H9 (cell line): Measurements from ENCODE around the gene KRT1. TPM values are rescaled to one million over a fixed set of nuclear protein-coding genes. Genes with fewer than 3 reads are reported as not detected.

Experiments used
- DNase-seq: peaks from one replicate; pipeline ENCODE4 v3.0.0-alpha.2; 2017
- H2AFZ ChIP-seq: one replicate; pipeline ENCODE4 v1.6.1; 2013; ENCODE audit warnings: mild to moderate bottlenecking, low read length, control low read depth, moderate library complexity
- H2AK5ac ChIP-seq: 2 replicates; pipeline ENCODE4 v1.6.1; 2013; ENCODE audit warnings: low read length, control low read depth, mixed read lengths; ENCODE audit not compliant: insufficient read length
- H2BK120ac ChIP-seq: one replicate; pipeline ENCODE4 v1.6.1; 2013; ENCODE audit warnings: low read depth, mild to moderate bottlenecking, low read length, control low read depth, inconsistent platforms; ENCODE audit not compliant: poor library complexity, severe bottlenecking
- H2BK12ac ChIP-seq: 2 replicates; pipeline ENCODE4 v1.6.1; 2013; ENCODE audit warnings: low read length, control low read depth, mixed read lengths, low read depth; ENCODE audit not compliant: insufficient read length
- H2BK15ac ChIP-seq: 2 replicates; pipeline ENCODE4 v1.6.1; 2013; ENCODE audit warnings: low read depth, low read length, control low read depth
- H2BK20ac ChIP-seq: one replicate; pipeline ENCODE4 v1.6.1; 2013; ENCODE audit warnings: low read depth, mild to moderate bottlenecking, low read length, control low read depth, inconsistent platforms; ENCODE audit not compliant: poor library complexity, severe bottlenecking
- H2BK5ac ChIP-seq: 2 replicates; pipeline ENCODE4 v1.6.1; 2013; ENCODE audit warnings: low read length, control low read depth, mixed read lengths; ENCODE audit not compliant: insufficient read length
- H3K14ac ChIP-seq: 2 replicates; pipeline ENCODE4 v1.6.1; 2013; ENCODE audit warnings: low read length, control low read depth; ENCODE audit not compliant: insufficient read depth
- H3K18ac ChIP-seq: 2 replicates; pipeline ENCODE4 v1.6.1; 2013; ENCODE audit warnings: low read depth, mild to moderate bottlenecking, mixed read lengths, low read length, control low read depth; ENCODE audit not compliant: insufficient read length
- H3K23ac ChIP-seq: 2 replicates; pipeline ENCODE4 v1.6.1; 2013; ENCODE audit warnings: low read length, control low read depth, mixed read lengths, low read depth; ENCODE audit not compliant: insufficient read length
- H3K23me2 ChIP-seq: 2 replicates; pipeline ENCODE4 v1.6.1; 2013; ENCODE audit warnings: low read depth, mild to moderate bottlenecking, mixed read lengths, low read length, control low read depth; ENCODE audit not compliant: insufficient read length, poor library complexity, severe bottlenecking
- H3K27ac ChIP-seq: 2 replicates; pipeline ENCODE4 v1.5.1; 2013; ENCODE audit warnings: low read length, control low read depth, mixed read lengths, low read depth; ENCODE audit not compliant: insufficient read length
- H3K27me3 ChIP-seq: 2 replicates; pipeline ENCODE4 v1.6.1; 2013; ENCODE audit warnings: low read length, control low read depth, inconsistent platforms; ENCODE audit not compliant: insufficient read depth
- H3K4ac ChIP-seq: 2 replicates; pipeline ENCODE4 v1.6.1; 2013; ENCODE audit warnings: low read depth, mild to moderate bottlenecking, control low read depth, inconsistent platforms, low read length, moderate library complexity
- H3K4me1 ChIP-seq: 2 replicates; pipeline ENCODE4 v1.6.1; 2013; ENCODE audit warnings: low read length, control low read depth, inconsistent platforms; ENCODE audit not compliant: insufficient read depth
- H3K4me2 ChIP-seq: 2 replicates; pipeline ENCODE4 v1.6.1; 2013; ENCODE audit warnings: low read length, control low read depth, mixed read lengths; ENCODE audit not compliant: insufficient read length, insufficient read depth
- H3K56ac ChIP-seq: 2 replicates; pipeline ENCODE4 v1.6.1; 2013; ENCODE audit warnings: low read depth, mild to moderate bottlenecking, mixed read lengths, low read length, control low read depth; ENCODE audit not compliant: insufficient read length
- H3K79me1 ChIP-seq: 2 replicates; pipeline ENCODE4 v1.6.1; 2013; ENCODE audit warnings: low read depth, mild to moderate bottlenecking, moderate library complexity, low read length, control low read depth, inconsistent platforms; ENCODE audit not compliant: insufficient read depth, poor library complexity, severe bottlenecking
- H3K79me2 ChIP-seq: 2 replicates; pipeline ENCODE4 v1.6.1; 2013; ENCODE audit warnings: low read length, control low read depth, inconsistent platforms; ENCODE audit not compliant: insufficient read depth
- H3K9ac ChIP-seq: 2 replicates; pipeline ENCODE4 v1.6.1; 2013; ENCODE audit warnings: low read length, control low read depth, mixed read lengths; ENCODE audit not compliant: insufficient read length; ENCODE audit errors: extremely low read depth
- H3K9me3 ChIP-seq: one replicate; pipeline ENCODE4 v1.6.1; 2013; ENCODE audit warnings: low read depth, low read length, inconsistent platforms; ENCODE audit not compliant: control insufficient read depth
- H3T11ph ChIP-seq: one replicate; pipeline ENCODE4 v1.6.1; 2013; ENCODE audit warnings: mild to moderate bottlenecking, low read length, control low read depth, inconsistent platforms
- H4K20me1 ChIP-seq: one replicate; pipeline ENCODE4 v1.6.1; 2013; ENCODE audit not compliant: control insufficient read depth, insufficient read length, insufficient read depth
- H4K5ac ChIP-seq: 2 replicates; pipeline ENCODE4 v1.6.1; 2013; ENCODE audit warnings: low read depth, mild to moderate bottlenecking, mixed read lengths, low read length, control low read depth; ENCODE audit not compliant: insufficient read length
- H4K8ac ChIP-seq: replicated peaks from 2 replicates; pipeline ENCODE4 v1.6.1; 2013; ENCODE audit warnings: low read length, control low read depth, mixed read lengths, low read depth; ENCODE audit not compliant: insufficient read length
- H4K91ac ChIP-seq: 2 replicates; pipeline ENCODE4 v1.6.1; 2013; ENCODE audit warnings: low read depth, mild to moderate bottlenecking, moderate library complexity, mixed read lengths, low read length, control low read depth; ENCODE audit not compliant: insufficient read length
- H3K27ac Mint-ChIP-seq, 3 experiments: 2 replicates in 2 of 3; 3 replicates in 1 of 3; pipeline ENCODE4 v1.8.0; 2020 to 2021; ENCODE audit warnings: mixed read lengths in 3 of 3, mild to moderate bottlenecking in 1 of 3, moderate library complexity in 1 of 3
- H3K27me3 Mint-ChIP-seq: 2 replicates; pipeline ENCODE4 v1.8.0; 2021; ENCODE audit warnings: low read depth, mild to moderate bottlenecking, moderate library complexity, mixed read lengths
- H3K36me3 Mint-ChIP-seq, 3 experiments: 2 replicates in 2 of 3; 3 replicates in 1 of 3; pipeline ENCODE4 v1.8.0; 2020 to 2021; ENCODE audit warnings: low read depth in 3 of 3, mixed read lengths in 3 of 3; ENCODE audit not compliant: insufficient read depth in 1 of 3
- H3K4me1 Mint-ChIP-seq, 2 experiments: 2 replicates each; pipeline ENCODE4 v1.8.0; 2020; ENCODE audit warnings: mixed read lengths in 2 of 2
- H3K4me3 Mint-ChIP-seq, 2 experiments: 2 replicates in 1 of 2; 3 replicates in 1 of 2; pipeline ENCODE4 v1.8.0; 2020 to 2021; ENCODE audit warnings: mild to moderate bottlenecking in 2 of 2, mixed read lengths in 2 of 2, moderate library complexity in 1 of 2
- H3K9me3 Mint-ChIP-seq, 2 experiments: 2 replicates in 1 of 2; 3 replicates in 1 of 2; pipeline ENCODE4 v1.8.0; 2020; ENCODE audit warnings: mild to moderate bottlenecking in 2 of 2, mixed read lengths in 2 of 2, moderate library complexity in 1 of 2
- CTCF ChIP-seq: fragments of 200-600 bp; sonication (generic); conservative IDR thresholded peaks from 3 replicates; pipeline ENCODE4 v1.8.0; 2021; ENCODE audit warnings: antibody characterized with exemption, mild to moderate bottlenecking
- WGBS: extraction: QIAGEN DNeasy Blood & Tissue Kit; methylation state at CpG from one replicate; pipeline ENCODE4 v1.1.7; 2013; ENCODE audit warnings: missing lambda C conversion rate, low lambda C conversion rate, mixed read lengths; ENCODE audit not compliant: insufficient read length; ENCODE audit errors: extremely low coverage; 5-methylcytosine and 5-hydroxymethylcytosine counted together
- total RNA-seq: library from RNA; stranded (reverse); gene quantifications from 2 replicates; pipeline ENCODE4 v1.2.1, GENCODE V29; 2021

Gene KRT1
- total RNA-seq, 1 experiment from 2014 or later, result not detected

GRCh38 chr12:52628841-52629240, 51.4 kb downstream of the KRT1 start:
- Histone ChIP-seq H3K4ac (no peak overlapping the region), H3K79me2 (no peaks in the 10 kb centered on the region), H3K4me2 (no peak overlapping the region), H3K27me3 (no peaks in the 10 kb centered on the region), H2AK5ac (no peak overlapping the region), H4K20me1 (no peaks in the 10 kb centered on the region), H3K9me3 (no peaks in the 10 kb centered on the region), H3K18ac (no peak overlapping the region), H3K27ac (no peak overlapping the region), H4K8ac (no peak overlapping the region), H3T11ph (no peak overlapping the region), H4K5ac (no peak overlapping the region), H3K14ac (no peak overlapping the region), H3K23me2 (no peaks in the 10 kb centered on the region), H2BK15ac (no peak overlapping the region), H3K56ac (no peak overlapping the region), H3K9ac (no peak overlapping the region), H2AFZ (no peak overlapping the region), H3K79me1 (no peaks in the 10 kb centered on the region), H2BK120ac (no peak overlapping the region), H2BK12ac (no peak overlapping the region), H4K91ac (no peak overlapping the region), H2BK20ac (no peak overlapping the region), H3K23ac (no peak overlapping the region), H3K4me1 (no peaks in the 10 kb centered on the region), H2BK5ac (no peak overlapping the region)
- H3K9me3 Mint-ChIP-seq, result no peaks in the 10 kb centered on the region
- peaks cover 13% of the 10 kb centered on the region for H3K27me3 Mint-ChIP-seq
- no peak for TF ChIP-seq CTCF
- H3K4me3 Mint-ChIP-seq, result no peak overlapping the region
- H3K27ac Mint-ChIP-seq, result no peak overlapping the region
- no peaks in the 10 kb centered on the region for H3K36me3 Mint-ChIP-seq
- WGBS, result no CpG with 5 or more reads among the region's 2 CpGs
- H3K4me1 Mint-ChIP-seq, result peaks cover 4 to 5% of the 10 kb centered on the region in 2 experiments
- DNase-seq, result peak; percentile 20
